H1 (cell line): ENCODE measurements around the gene C2CD4A. TPM values are rescaled to one million over a fixed set of nuclear protein-coding genes. Genes with fewer than 3 reads are reported as not detected.

Experiments
- CHD1 ChIP-seq: IDR thresholded peaks from 2 replicates; pipeline ENCODE4 v1.6.1; 2012; ENCODE audit warnings: low read depth, low read length, improper control_type of control experiment
- MAFK ChIP-seq: IDR thresholded peaks from 2 replicates; pipeline ENCODE4 v1.6.1; 2012; ENCODE audit warnings: low read depth, mild to moderate bottlenecking, improper control_type of control experiment, low read length
- RFX5 ChIP-seq: IDR thresholded peaks from 2 replicates; pipeline ENCODE4 v1.6.1; 2011; ENCODE audit warnings: low read depth, low read length, improper control_type of control experiment, borderline replicate concordance
- SIX5 ChIP-seq: IDR thresholded peaks from 2 replicates; pipeline ENCODE4 v1.6.1; 2011; ENCODE audit warnings: mild to moderate bottlenecking, low read depth, low read length
- polyA plus RNA-seq, 7 experiments: library from polyadenylated mRNA; depleted of rRNA in 3 of 7; stranded (reverse) in 5 of 7; unstranded in 2 of 7; fragments of >200 nt in 5 of 7; fragments of 200-250 nt in 2 of 7; gene quantifications; 1 replicate in 5 of 7; 2 replicates in 1 of 7; 4 replicates in 1 of 7; pipeline versions ENCODE4 v1.2.1 to v1.2.3, GENCODE V29; 2011 to 2013; ENCODE audit warnings: missing spikeins in 2 of 7, mixed read lengths in 2 of 7
- total RNA-seq: library from RNA; stranded (reverse); fragmentation: NEBNext Ultra II Directional; extraction: Animal tissue kit (Norgen Biotek cat#: 25700); gene quantifications from 2 replicates; pipeline ENCODE4 v1.2.1, GENCODE V29; 2021

C2CD4A gene
- total and polyA plus RNA-seq, 2 of the 8 experiments (the other 6 are each of a cell fraction or from before 2014, with no cell fraction given), result not detected

DNA sequence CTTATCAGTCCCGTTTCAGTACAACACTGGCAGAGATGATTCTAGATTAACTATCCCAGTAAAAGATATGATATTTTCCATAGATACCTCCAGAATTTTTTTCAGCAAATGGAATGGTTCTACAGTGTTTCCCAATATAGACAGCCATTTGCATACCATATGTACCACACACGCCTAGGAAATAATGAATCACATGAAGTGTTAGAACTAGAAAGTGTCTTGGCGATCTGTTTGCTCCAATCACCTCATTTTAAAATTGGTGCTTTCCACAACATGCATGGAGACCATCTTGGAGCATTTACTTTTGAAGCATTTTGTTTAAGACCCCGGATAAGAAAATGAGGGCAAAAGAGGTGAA, 2.0 kb downstream of the C2CD4A start (continued):
- no peak for TF ChIP-seq SIX5
- no peak for TF ChIP-seq CHD1
- no peak for TF ChIP-seq RFX5
- TF ChIP-seq MAFK, result no peak
